Type B pancreatic cell (in vitro differentiated cells): ENCODE results near the gene TULP1. TPM values are rescaled to one million over a fixed set of nuclear protein-coding genes. Genes with fewer than 3 reads are reported as not detected.

Experiments used
- DNase-seq: peaks from one replicate; pipeline ENCODE4 v3.0.0; 2021; ENCODE audit warnings: mixed read lengths; ENCODE audit not compliant: unreplicated experiment; ENCODE audit errors: extremely low spot score
- H3K27ac Mint-ChIP-seq: 2 replicates; pipeline ENCODE4 v1.8.0; 2021; ENCODE audit warnings: mild to moderate bottlenecking, mixed read lengths
- H3K27me3 Mint-ChIP-seq: 2 replicates; pipeline ENCODE4 v1.8.0; 2021; ENCODE audit warnings: mixed read lengths
- H3K36me3 Mint-ChIP-seq: 2 replicates; pipeline ENCODE4 v1.8.0; 2021; ENCODE audit warnings: mixed read lengths
- H3K4me1 Mint-ChIP-seq: one replicate; pipeline ENCODE4 v1.8.0; 2021; ENCODE audit warnings: mixed read lengths; ENCODE audit not compliant: unreplicated experiment
- H3K4me3 Mint-ChIP-seq: 2 replicates; pipeline ENCODE4 v1.8.0; 2021; ENCODE audit warnings: mild to moderate bottlenecking, mixed read lengths
- H3K9me3 Mint-ChIP-seq: 2 replicates; pipeline ENCODE4 v1.8.0; 2021; ENCODE audit warnings: mixed read lengths
- CTCF ChIP-seq: fragments of 200-600 bp; sonication (generic); conservative IDR thresholded peaks from 2 replicates; pipeline ENCODE4 v1.5.0; 2021; ENCODE audit warnings: antibody characterized with exemption, mild to moderate bottlenecking
- long read RNA-seq: library from polyadenylated mRNA; unstranded; transcript quantifications from one replicate; pipeline ENCODE4 v2.0.0, GENCODE V29; 2020
- total RNA-seq: library from RNA; stranded (reverse); gene quantifications from 2 replicates; pipeline ENCODE4 v1.2.1, GENCODE V29; 2021; ENCODE audit warnings: low replicate concordance

Gene TULP1
- 0.14 TPM in 1 of 2 replicates, not detected in the other for total RNA-seq
- long read RNA-seq: 0 reads

- Mint-ChIP-seq H3K4me3 (no peak within 1 kb of the TSS), H3K4me1 (peaks cover 4% of the 10 kb centered on the region), H3K36me3 (no peaks in the 10 kb centered on the region), H3K9me3 (no peaks in the 10 kb centered on the region), H3K27ac (no peak within 1 kb of the TSS), H3K27me3 (no peaks in the 10 kb centered on the region)
- no peak for TF ChIP-seq CTCF
- DNase-seq: no peak
Measured at GRCh38 chr6:35512740-35513139, at the start of gene TULP1. TULP1 (minus strand) TSS chr6:35512896; CDS start chr6:35512858, 38 bp downstream.

DNA sequence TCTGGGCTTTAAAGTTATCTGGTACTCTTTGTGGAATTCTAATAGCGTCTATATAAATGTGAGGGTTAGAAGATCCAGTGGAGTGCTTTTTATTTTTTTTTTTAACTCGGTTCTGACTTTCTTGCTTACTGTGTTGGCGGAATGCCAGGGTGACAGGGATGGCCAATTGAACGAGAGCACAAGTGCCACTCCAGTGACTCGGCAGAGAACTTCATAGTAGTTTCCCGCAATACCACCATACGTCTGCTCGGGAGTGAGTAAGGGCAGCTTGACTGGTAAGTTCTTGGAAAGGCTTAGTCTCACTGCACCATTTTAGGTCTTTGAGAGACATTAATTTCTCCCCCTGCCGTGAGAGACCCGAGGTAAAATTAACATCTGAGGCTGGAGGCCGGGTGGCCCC, 49.4 kb upstream of the TULP1 start:
- no peak for DNase-seq
- Mint-ChIP-seq H3K4me3 (no peak overlapping the region), H3K9me3 (no peaks in the 10 kb centered on the region), H3K4me1 (no peaks in the 10 kb centered on the region), H3K27me3 (peaks cover 16% of the 10 kb centered on the region), H3K36me3 (no peaks in the 10 kb centered on the region), H3K27ac (no peak overlapping the region)
- TF ChIP-seq CTCF: no peak

- Mint-ChIP-seq H3K27ac (no peak overlapping the region), H3K4me3 (no peak overlapping the region), H3K27me3 (peaks cover 16% of the 10 kb centered on the region), H3K36me3 (no peaks in the 10 kb centered on the region), H3K4me1 (no peaks in the 10 kb centered on the region), H3K9me3 (no peaks in the 10 kb centered on the region)
- DNase-seq: no peak
- TF ChIP-seq CTCF: no peak
Measured at GRCh38 chr6:35561113-35561512, 48.4 kb upstream of the TULP1 start.

DNA sequence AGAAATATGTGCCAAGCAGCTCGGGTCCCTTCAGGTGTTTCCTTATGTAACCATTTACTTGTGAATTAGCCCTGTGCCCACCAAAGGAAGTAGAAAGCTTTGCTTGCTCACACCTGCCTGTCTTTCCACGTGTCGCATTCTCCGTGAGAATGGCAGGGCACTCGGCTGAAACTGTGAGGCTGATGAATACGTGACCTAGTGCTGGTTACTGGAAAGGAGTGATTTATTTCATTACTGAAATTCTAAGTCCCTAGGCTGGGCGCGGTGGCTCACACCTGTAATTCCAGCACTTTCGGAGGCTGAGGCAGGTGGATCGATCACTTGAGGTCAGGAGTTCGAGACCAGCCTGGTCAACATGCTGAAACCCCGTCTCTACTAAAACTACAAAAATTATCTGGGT, 45.9 kb upstream of the TULP1 start:
- H3K36me3 Mint-ChIP-seq: no peaks in the 10 kb centered on the region
- no peak for TF ChIP-seq CTCF
- H3K27me3 Mint-ChIP-seq: peaks cover 5% of the 10 kb centered on the region
- H3K9me3 Mint-ChIP-seq: no peaks in the 10 kb centered on the region
- H3K4me3 Mint-ChIP-seq: no peak overlapping the region
- H3K27ac Mint-ChIP-seq: no peak overlapping the region
- no peak for DNase-seq
- no peaks in the 10 kb centered on the region for H3K4me1 Mint-ChIP-seq

DNA sequence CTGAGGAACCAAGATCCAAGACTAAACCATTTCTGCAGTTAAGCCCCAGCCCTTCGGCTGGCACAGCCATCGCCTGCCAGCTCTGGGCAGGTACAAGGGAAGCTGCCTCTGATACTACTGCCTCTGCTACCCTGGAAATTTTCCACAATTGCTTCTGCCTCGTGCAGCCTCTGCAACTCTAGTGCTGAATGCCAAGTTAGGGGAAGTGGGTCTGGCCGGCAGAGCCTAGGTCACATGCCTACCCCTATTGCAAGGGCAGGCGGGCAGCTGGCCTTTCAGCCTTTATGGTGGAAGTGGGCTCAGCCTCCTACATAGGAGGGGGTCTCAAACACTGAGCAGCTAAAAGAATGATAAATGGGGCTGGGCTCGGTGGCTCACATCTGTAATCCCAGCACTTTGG, 44.5 kb upstream of the TULP1 start:
- no peaks in the 10 kb centered on the region for H3K9me3 Mint-ChIP-seq
- no peaks in the 10 kb centered on the region for H3K4me1 Mint-ChIP-seq
- no peak overlapping the region for H3K4me3 Mint-ChIP-seq
- no peak for TF ChIP-seq CTCF
- no peaks in the 10 kb centered on the region for H3K36me3 Mint-ChIP-seq
- no peaks in the 10 kb centered on the region for H3K27me3 Mint-ChIP-seq
- no peak overlapping the region for H3K27ac Mint-ChIP-seq
- no peak for DNase-seq

DNA sequence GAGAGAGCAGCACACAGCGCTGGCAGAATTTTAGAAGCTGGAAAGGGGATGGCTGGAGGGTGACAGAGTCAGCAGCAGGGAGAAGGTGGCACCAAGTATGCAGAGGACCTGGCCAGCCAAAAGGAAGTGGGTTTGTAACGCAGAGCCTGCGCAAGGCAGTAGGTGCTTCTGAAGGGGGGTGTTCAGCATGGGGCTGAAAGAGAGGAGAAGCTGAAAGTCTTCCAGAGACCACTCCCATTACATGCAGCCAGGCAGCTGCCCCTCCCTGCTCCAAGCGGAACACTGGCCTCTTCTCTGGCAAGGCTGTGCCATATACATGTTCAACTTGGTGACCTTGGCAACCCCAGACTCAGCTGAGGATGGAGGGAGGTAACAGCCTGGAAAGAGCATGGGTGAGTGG, 42.1 kb upstream of the TULP1 start:
- Mint-ChIP-seq H3K27me3 (no peaks in the 10 kb centered on the region), H3K36me3 (peaks cover 4% of the 10 kb centered on the region), H3K27ac (no peak overlapping the region), H3K9me3 (peaks cover 5% of the 10 kb centered on the region), H3K4me3 (no peak overlapping the region), H3K4me1 (no peaks in the 10 kb centered on the region)
- no peak for DNase-seq
- no peak for TF ChIP-seq CTCF
